GM12878 (cell line): ENCODE results near the gene SLC24A3. TPM values are rescaled to one million over a fixed set of nuclear protein-coding genes. Genes with fewer than 3 reads are reported as not detected.

Experiments used
- ATAC-seq: fragments of 200-7000 bp; cut with Tn5 transposase; 3 replicates; pipeline ENCODE4 v1.9.1; 2020; ENCODE audit warnings: mild to moderate bottlenecking, moderate library complexity
- BruUV-seq: library from RNA; stranded (reverse); fragments of 400-500 nt; replicated peaks from 2 replicates; lab custom pipeline; 2021; lab: Mats Ljungman, UMichigan
- CTCF ChIA-PET: fragments of 300-600 bp; sonication (Branson Sonifier 250); formaldehyde crosslinking; extraction: SDS; loops from one replicate; lab custom pipeline; 2021; ENCODE audit warnings: inconsistent platforms; lab: Yijun Ruan, JAX
- POLR2A ChIA-PET: fragments of 350-600 bp; formaldehyde crosslinking; extraction: SDS; loops from one replicate; lab custom pipeline; 2021; ENCODE audit warnings: inconsistent platforms; lab: Charles Lee
- RAD21 ChIA-PET: fragments of 300-600 bp; sonication (Branson Sonifier 250); formaldehyde crosslinking; loops from one replicate; lab custom pipeline; 2023; ENCODE audit warnings: antibody characterized with exemption; ENCODE audit not compliant: unreplicated experiment; lab: Charles Lee
- SMC1A ChIA-PET: fragments of 300-600 bp; sonication (Branson Sonifier 250); formaldehyde crosslinking; loops from one replicate; lab custom pipeline; 2023; ENCODE audit not compliant: unreplicated experiment, uncharacterized antibody; lab: Charles Lee
- DNase-seq: peaks from one replicate; pipeline ENCODE4 v3.0.0-alpha.2; 2011; ENCODE audit warnings: low read depth, low spot score
- FAIRE-seq: peaks from 3 replicates; lab custom pipeline; 2011; peaks lifted over from hg19 to GRCh38; lab: Jason Lieb, UNC
- H2AFZ ChIP-seq: 2 replicates; pipeline ENCODE4 v1.6.0; 2011; ENCODE audit warnings: low read depth, low read length, control low read depth; ENCODE audit not compliant: control insufficient read depth
- H3K27ac ChIP-seq: 2 replicates; pipeline ENCODE4 v1.5.1; 2011; ENCODE audit warnings: control low read depth; ENCODE audit not compliant: control insufficient read depth, insufficient read depth
- H3K27me3 ChIP-seq, 2 experiments: replicated peaks in 1 of 2; 2 replicates each; pipeline versions ENCODE4 v1.6.0 to v1.6.1; 2011; ENCODE audit warnings: low read length in 1 of 2; ENCODE audit not compliant: control insufficient read depth in 2 of 2, insufficient read depth in 2 of 2
- H3K36me3 ChIP-seq, 2 experiments: 2 replicates each; pipeline ENCODE4 v1.5.1; 2011; ENCODE audit warnings: low read length in 1 of 2; ENCODE audit not compliant: control insufficient read depth in 2 of 2, insufficient read depth in 2 of 2
- H3K4me1 ChIP-seq: 2 replicates; pipeline ENCODE4 v1.6.1; 2011; ENCODE audit warnings: mild to moderate bottlenecking, low read length, moderate library complexity, mixed read lengths; ENCODE audit not compliant: control insufficient read depth, insufficient read depth
- H3K4me2 ChIP-seq: 2 replicates; pipeline ENCODE4 v1.6.0; 2011; ENCODE audit warnings: control low read depth; ENCODE audit not compliant: control insufficient read depth, insufficient read depth
- H3K4me3 ChIP-seq: fragments of 200-600 bp; sonication (generic); 2 replicates; pipeline ENCODE4 v1.5.1; 2016
- H3K79me2 ChIP-seq: 2 replicates; pipeline ENCODE4 v1.6.0; 2011; ENCODE audit warnings: low read length; ENCODE audit not compliant: control insufficient read depth, insufficient read depth
- H3K9ac ChIP-seq: 2 replicates; pipeline ENCODE4 v1.8.0; 2011; ENCODE audit warnings: low read length, control low read depth, mixed read lengths; ENCODE audit not compliant: control insufficient read depth, insufficient read depth
- H3K9me3 ChIP-seq: replicated peaks from 3 replicates; pipeline ENCODE4 v1.5.1; 2011; ENCODE audit warnings: mild to moderate bottlenecking, low read length; ENCODE audit not compliant: control insufficient read depth, insufficient read depth
- H4K20me1 ChIP-seq: 2 replicates; pipeline ENCODE4 v1.6.0; 2011; ENCODE audit not compliant: control insufficient read depth, insufficient read depth
- BCL11A ChIP-seq: IDR thresholded peaks from 2 replicates; pipeline ENCODE4 v1.6.1; 2011; ENCODE audit warnings: low read depth, low read length
- CHD1 ChIP-seq: IDR thresholded peaks from 2 replicates; pipeline ENCODE4 v1.6.1; 2012; ENCODE audit warnings: low read depth, low read length, improper control_type of control experiment
- EP300 ChIP-seq, 2 experiments: fragments of 150-350 bp in 1 of 2; IDR thresholded peaks; 2 replicates each; pipeline ENCODE4 v1.6.1; 2011 to 2012; ENCODE audit warnings: low read depth in 2 of 2, low read length in 2 of 2, borderline replicate concordance in 1 of 2, improper control_type of control experiment in 1 of 2, inconsistent platforms in 1 of 2; ENCODE audit not compliant: control insufficient read depth in 1 of 2
- FOXM1 ChIP-seq: IDR thresholded peaks from 2 replicates; pipeline ENCODE4 v1.6.1; 2012; ENCODE audit warnings: low read depth, mild to moderate bottlenecking, inconsistent platforms, low read length, moderate library complexity
- IRF4 ChIP-seq: IDR thresholded peaks from 2 replicates; pipeline ENCODE4 v1.6.1; 2011; ENCODE audit warnings: low read depth, low read length
- KAT2A ChIP-seq: conservative IDR thresholded peaks from 2 replicates; pipeline ENCODE4 v1.6.1; 2011; ENCODE audit warnings: low read depth, low read length; ENCODE audit not compliant: control insufficient read depth
- MLLT1 ChIP-seq: fragments of 450-650 bp; IDR thresholded peaks from 2 replicates; pipeline ENCODE4 v1.6.1; 2016; ENCODE audit warnings: mild to moderate bottlenecking
- NFXL1 ChIP-seq: fragments of 450-650 bp; IDR thresholded peaks from 2 replicates; pipeline ENCODE4 v1.6.1; 2017; ENCODE audit warnings: antibody characterized with exemption, mild to moderate bottlenecking, borderline replicate concordance
- NKRF ChIP-seq: fragments of 450-650 bp; conservative IDR thresholded peaks from 2 replicates; pipeline ENCODE4 v1.6.1; 2017; ENCODE audit warnings: mild to moderate bottlenecking, moderate library complexity
- PAX5 ChIP-seq: IDR thresholded peaks from 2 replicates; pipeline ENCODE4 v1.6.1; 2011; ENCODE audit warnings: low read depth, low read length, borderline replicate concordance
- RELB ChIP-seq: fragments of 450-650 bp; IDR thresholded peaks from 2 replicates; pipeline ENCODE4 v1.6.1; 2017; ENCODE audit warnings: low read depth, mild to moderate bottlenecking, moderate library complexity
- RFX5 ChIP-seq: IDR thresholded peaks from 2 replicates; pipeline ENCODE4 v1.6.1; 2011; ENCODE audit warnings: low read depth, low read length, improper control_type of control experiment
- SIN3A ChIP-seq: IDR thresholded peaks from 2 replicates; pipeline ENCODE4 v1.6.1; 2012; ENCODE audit warnings: low read depth, low read length, improper control_type of control experiment
- SMAD1 ChIP-seq: fragments of 450-650 bp; IDR thresholded peaks from 2 replicates; pipeline ENCODE4 v1.6.1; 2018; ENCODE audit warnings: mild to moderate bottlenecking, low read depth; ENCODE audit not compliant: partially characterized antibody
- STAT3 ChIP-seq: IDR thresholded peaks from 2 replicates; pipeline ENCODE4 v1.6.1; 2011; ENCODE audit warnings: low read depth, low read length, improper control_type of control experiment
- TAF1 ChIP-seq: IDR thresholded peaks from 2 replicates; pipeline ENCODE4 v1.6.1; 2011; ENCODE audit warnings: mild to moderate bottlenecking, low read depth, low read length, borderline replicate concordance
- WGBS: methylation state at CpG from one replicate; pipeline ENCODE4 v1.1.6; 2016; ENCODE audit warnings: low lambda C conversion rate; ENCODE audit not compliant: insufficient replicate concordance, insufficient coverage; ENCODE audit errors: missing lambda C conversion rate; 5-methylcytosine and 5-hydroxymethylcytosine counted together
- in situ Hi-C: fragments of 300-500 bp; cut with MboI; formaldehyde crosslinking; loops from 9 replicates; pipeline ENCODE4 v1.14.3; 2018; ENCODE audit warnings: mixed read lengths
- intact Hi-C: fragments of 100-400 bp; cut with micrococcal nuclease; formaldehyde crosslinking; loops from one replicate; pipeline ENCODE4 v1.14.2; 2022; ENCODE audit not compliant: unreplicated experiment
- polyA plus RNA-seq, 11 experiments: library from polyadenylated mRNA; depleted of rRNA in 4 of 11; unstranded in 6 of 11; stranded (reverse) in 5 of 11; fragments of >200 nt; fragmentation: Nextera tagmentation in 4 of 11; fragmentation: Illumina TruSeq in 1 of 11; extraction: Ambion mirVana in 4 of 11; extraction: Trizol in 1 of 11; gene quantifications; 1 replicate in 1 of 11; 2 replicates in 10 of 11; pipeline versions ENCODE4 v1.2.1 to v1.2.3, GENCODE V29; 2011 to 2016; ENCODE audit warnings: inconsistent platforms in 2 of 11, missing spikeins in 2 of 11, low read depth in 1 of 11
- total RNA-seq, 4 experiments: library from RNA; depleted of rRNA in 3 of 4; stranded (reverse); fragments of >200 nt in 3 of 4; fragmentation: Illumina TruSeq in 1 of 4; extraction: Trizol in 1 of 4; gene quantifications; 2 replicates each; pipeline versions ENCODE4 v1.2.1 to v1.2.3, GENCODE V29; 2013 to 2021

SLC24A3 gene
- total and polyA plus RNA-seq, 10 of the 15 experiments (the other 5 are each of a cell fraction or from before 2014, with no cell fraction given): 0.04 TPM; not detected in 9

- in situ Hi-C loops: no loop called here
- 13% methylated on average over 50 of the region's 66 CpGs for WGBS
- Histone ChIP-seq H3K4me2 (no peak overlapping the region), H3K36me3 (no peaks in the 10 kb centered on the region), H4K20me1 (no peaks in the 10 kb centered on the region), H3K4me3 (no peak overlapping the region), H3K9ac (no peak overlapping the region), H3K27me3 (peaks cover 9 to 10% of the 10 kb centered on the region in 2 experiments), H3K79me2 (no peaks in the 10 kb centered on the region), H3K9me3 (no peaks in the 10 kb centered on the region), H2AFZ (no peak overlapping the region), H3K4me1 (no peaks in the 10 kb centered on the region), H3K27ac (no peak overlapping the region)
- FAIRE-seq: no peak
- no TSS peak for BruUV-seq
- RAD21 ChIA-PET: no interaction called here
- TF ChIP-seq IRF4 (no peak), KAT2A (no peak), STAT3 (no peak), NFXL1 (no peak), RFX5 (no peak), BCL11A (no peak), SIN3A (no peak), SMAD1 (no peak), NKRF (no peak), CHD1 (no peak), RELB (no peak), TAF1 (no peak), PAX5 (no peak), MLLT1 (no peak), FOXM1 (no peak), EP300 (IDR thresholded peaks at IDR 0.05; ENCODE audit: borderline replicate concordance in 1 of 2, control insufficient read depth in 1 of 2, low read depth in 2 of 2, low read length in 2 of 2) (no peak)
- intact Hi-C loops: no loop called here
- SMC1A ChIA-PET: no interaction called here
- no peak for DNase-seq
- no peak for ATAC-seq
- CTCF ChIA-PET: no interaction called here
- POLR2A ChIA-PET: no interaction called here
These were observed 577 bp upstream of the SLC24A3 start for GRCh38 chr20:19211661-19212468.
